Transverse colon (tissue), 4 donors: ENCODE data around the gene IFNA5. TPM values are rescaled to one million over a fixed set of nuclear protein-coding genes. Genes with fewer than 3 reads are reported as not detected.

Experiments used
- DNase-seq: peaks from one replicate; pipeline ENCODE4 v3.0.0-alpha.2; 2019
- H3K27ac ChIP-seq, 4 donors: fragments of 200-600 bp; sonication (generic); 2 replicates each; pipeline ENCODE4 v1.5.1; 2016 to 2018; ENCODE audit warnings: inconsistent platforms in 4 of 4
- H3K27me3 ChIP-seq: fragments of 200-600 bp; sonication (generic); 2 replicates; pipeline ENCODE4 v1.5.1; 2017; ENCODE audit warnings: inconsistent platforms
- H3K36me3 ChIP-seq, 4 donors: fragments of 200-600 bp; sonication (generic); 2 replicates each; pipeline ENCODE4 v1.5.1; 2017 to 2019; ENCODE audit warnings: inconsistent platforms in 4 of 4
- H3K4me1 ChIP-seq, 4 donors: fragments of 200-600 bp; sonication (generic); 2 replicates each; pipeline ENCODE4 v1.5.1; 2017 to 2020; ENCODE audit warnings: inconsistent platforms in 4 of 4
- H3K4me3 ChIP-seq, 4 donors: fragments of 200-600 bp; sonication (generic); 1 replicate in 1 of 4; 2 replicates in 3 of 4; pipeline versions ENCODE4 v1.5.1 to v1.6.1; 2017 to 2019; ENCODE audit warnings: inconsistent platforms in 4 of 4
- H3K9me3 ChIP-seq, 2 donors: fragments of 200-600 bp; sonication (generic); 2 replicates each; pipeline ENCODE4 v1.5.1; 2017 to 2019; ENCODE audit warnings: inconsistent platforms in 2 of 2
- EP300 ChIP-seq: sonication (generic); formaldehyde crosslinking; IDR thresholded peaks from one replicate; pipeline ENCODE4 v1.6.1; 2017; ENCODE audit warnings: antibody characterized with exemption, low read depth
- POLR2A ChIP-seq: fragments of 450-650 bp; IDR thresholded peaks from one replicate; pipeline ENCODE4 v1.6.1; 2016; ENCODE audit warnings: antibody characterized with exemption, mild to moderate bottlenecking, moderate library complexity
- POLR2AphosphoS5 ChIP-seq, 3 donors: sonication (generic); formaldehyde crosslinking; IDR thresholded peaks; one replicate each; pipeline ENCODE4 v1.6.1; 2016; ENCODE audit warnings: antibody characterized with exemption in 3 of 3
- WGBS, 2 donors: methylation state at CpG; one replicate each; pipeline ENCODE4 v1.1.5; 2018; ENCODE audit warnings: low coverage in 1 of 2; 5-methylcytosine and 5-hydroxymethylcytosine counted together
- in situ Hi-C, 4 donors: fragments of 200-750 bp; cut with MboI; loops; one replicate each; pipeline versions ENCODE4 v1.15.0 to v1.15.1; 2017; ENCODE audit warnings: low sequenced_read_pairs in 3 of 4, low pct_ligation_motif_present in 1 of 4, low pct_unique_long_range_greater_than_20kb in 1 of 4
- intact Hi-C: fragments of 100-400 bp; cut with DNase I; formaldehyde crosslinking; loops from one replicate; pipeline ENCODE4 v1.15.1; 2023; ENCODE audit warnings: low total_unique reads
- total RNA-seq, 4 donors: library from RNA; depleted of rRNA; stranded (reverse); fragments of >200 nt; gene quantifications; one replicate each; pipeline ENCODE4 v1.1.0, GENCODE V29; 2016
- TF ChIP-seq, protein P1 (sequence below), 5 experiments: fragments of 200-600 bp in 3 of 5; fragments of 450-650 bp in 2 of 5; sonication (generic) in 3 of 5; IDR thresholded peaks; 1 replicate in 2 of 5; 2 replicates in 3 of 5; pipeline ENCODE4 v1.5.1; 2016 to 2017; ENCODE audit warnings: antibody characterized with exemption in 5 of 5, inconsistent platforms in 3 of 5, mild to moderate bottlenecking in 2 of 5, moderate library complexity in 1 of 5

Gene IFNA5
- total RNA-seq, result not detected

DNA sequence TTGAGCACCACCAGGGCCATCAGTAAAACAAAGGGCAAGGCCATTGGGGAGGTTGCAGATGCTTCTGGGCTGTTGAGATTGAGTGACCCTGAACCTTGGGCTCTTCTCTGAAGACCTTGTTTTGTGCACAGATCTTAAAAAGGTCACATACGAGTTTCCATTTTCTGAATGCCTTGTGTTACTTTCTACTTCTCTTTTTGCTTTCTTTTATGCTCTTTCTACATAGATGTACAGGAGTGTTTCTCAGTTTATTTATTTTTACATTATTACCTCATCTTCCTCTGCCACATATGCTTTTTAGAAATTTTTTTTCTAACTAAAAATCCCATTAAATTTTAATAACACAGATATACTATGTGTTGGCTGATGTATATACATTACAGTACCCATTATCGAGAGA lies at the start of gene IFNA5:
Gene IFNA5 (minus strand): TSS at position 101 of the 400 bp plus-strand sequence. CDS start 57 bp downstream, at position 44.
- 47 to 73% methylated on average over 2 of the region's 2 CpGs for WGBS, 2 donors
- no peak within 1 kb of the TSS for H3K27ac ChIP-seq

DNA sequence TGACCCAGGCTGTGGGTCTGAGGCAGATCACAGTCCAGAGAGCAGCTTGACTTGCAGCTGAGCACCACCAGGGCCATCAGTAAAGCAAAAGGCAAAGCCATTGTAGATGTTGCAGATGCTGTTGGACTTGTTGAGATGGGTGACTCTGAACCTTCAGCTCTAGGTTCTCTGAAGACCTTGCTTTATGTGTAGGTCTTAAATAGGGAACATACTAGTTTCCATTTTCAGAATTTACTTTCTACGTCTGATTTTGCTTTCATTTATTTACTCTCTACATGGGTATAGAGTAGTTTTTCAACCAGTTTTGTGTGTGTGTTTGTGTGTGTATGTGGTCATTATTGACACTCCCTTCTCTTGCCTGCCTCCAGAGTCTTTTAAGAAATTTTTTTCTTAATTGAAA lies 45.7 kb upstream of the IFNA5 start, which contains the start of gene IFNA6:
Gene IFNA6 (minus strand): TSS at position 101 of the 400 bp plus-strand sequence. CDS start 0 bp downstream, at position 101.
- intact Hi-C loops (no loop called here), in situ Hi-C loops (no loop called here)
- no peaks in the 10 kb centered on the region for H3K36me3 ChIP-seq
- no peak for DNase-seq
- no peak for TF ChIP-seq POLR2A
- TF ChIP-seq POLR2AphosphoS5 (IDR thresholded peaks at IDR 0.05), result no peak
- no peaks in the 10 kb centered on the region for H3K4me1 ChIP-seq
- H3K4me3 ChIP-seq, result no peak within 1 kb of the TSS
- no peaks in the 10 kb centered on the region for H3K9me3 ChIP-seq
- peaks cover 7% of the 10 kb centered on the region for H3K27me3 ChIP-seq
- WGBS, 2 donors, result 60 to 82% methylated on average over 1 of the region's 1 CpG
- no peak within 1 kb of the TSS for H3K27ac ChIP-seq

More for the DNA sequence above, at the start of gene IFNA5:
- Histone ChIP-seq H3K4me3 (no peak within 1 kb of the TSS), H3K9me3 (no peaks in the 10 kb centered on the region), H3K4me1 (no peaks in the 10 kb centered on the region), H3K36me3 (no peaks in the 10 kb centered on the region), H3K27me3 (peaks cover 19% of the 10 kb centered on the region)
- in situ Hi-C loops (loop anchor here in 2 of 4 donors (25.0 kb wide), 2 partner anchors 132 to 482 kb away; partner anchors contain the start of gene IFNA1 (in 1 of the 2)), intact Hi-C loops (no loop called here)
- DNase-seq, result no peak
- no peak for TF ChIP-seq POLR2AphosphoS5 (IDR thresholded peaks at IDR 0.05)
- TF ChIP-seq POLR2A, result no peak
- TF ChIP-seq, protein P1, sequence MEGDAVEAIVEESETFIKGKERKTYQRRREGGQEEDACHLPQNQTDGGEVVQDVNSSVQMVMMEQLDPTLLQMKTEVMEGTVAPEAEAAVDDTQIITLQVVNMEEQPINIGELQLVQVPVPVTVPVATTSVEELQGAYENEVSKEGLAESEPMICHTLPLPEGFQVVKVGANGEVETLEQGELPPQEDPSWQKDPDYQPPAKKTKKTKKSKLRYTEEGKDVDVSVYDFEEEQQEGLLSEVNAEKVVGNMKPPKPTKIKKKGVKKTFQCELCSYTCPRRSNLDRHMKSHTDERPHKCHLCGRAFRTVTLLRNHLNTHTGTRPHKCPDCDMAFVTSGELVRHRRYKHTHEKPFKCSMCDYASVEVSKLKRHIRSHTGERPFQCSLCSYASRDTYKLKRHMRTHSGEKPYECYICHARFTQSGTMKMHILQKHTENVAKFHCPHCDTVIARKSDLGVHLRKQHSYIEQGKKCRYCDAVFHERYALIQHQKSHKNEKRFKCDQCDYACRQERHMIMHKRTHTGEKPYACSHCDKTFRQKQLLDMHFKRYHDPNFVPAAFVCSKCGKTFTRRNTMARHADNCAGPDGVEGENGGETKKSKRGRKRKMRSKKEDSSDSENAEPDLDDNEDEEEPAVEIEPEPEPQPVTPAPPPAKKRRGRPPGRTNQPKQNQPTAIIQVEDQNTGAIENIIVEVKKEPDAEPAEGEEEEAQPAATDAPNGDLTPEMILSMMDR (IDR thresholded peaks at IDR 0.05), result no peak
- TF ChIP-seq EP300, result no peak

DNA sequence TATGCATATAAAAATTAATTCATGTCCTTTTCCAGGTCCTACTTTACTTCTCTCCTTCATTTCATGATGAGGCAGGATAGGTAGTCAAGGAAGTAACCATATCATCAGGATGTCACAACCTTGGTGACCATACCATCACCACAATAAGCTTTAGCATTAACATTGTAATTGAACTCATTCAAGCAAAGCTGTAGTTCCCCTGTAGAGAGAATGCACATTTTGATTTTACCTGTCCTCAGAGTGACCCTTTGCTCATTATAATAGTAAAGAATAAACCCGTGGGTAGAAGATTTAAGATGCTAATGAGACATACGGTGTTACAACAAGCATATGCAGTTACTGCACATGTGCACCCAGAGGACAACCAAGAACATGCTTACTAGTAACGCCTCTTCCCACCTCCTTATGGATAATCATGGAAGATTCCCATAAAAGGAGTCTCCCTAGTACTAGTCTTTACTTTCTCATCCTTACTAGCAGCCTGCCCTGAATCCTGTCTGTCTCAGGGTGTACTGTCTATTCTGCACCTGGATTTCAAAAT lies 43.4 kb upstream of the IFNA5 start:
- no peak overlapping the region for H3K4me3 ChIP-seq
- H3K4me1 ChIP-seq, result no peaks in the 10 kb centered on the region
- in situ Hi-C loops (no loop called here), intact Hi-C loops (no loop called here)
- DNase-seq, result no peak
- H3K27ac ChIP-seq, result no peak overlapping the region
- WGBS, 2 donors, result 71 to 89% methylated on average over 3 of the region's 3 CpGs
- peaks cover 4% of the 10 kb centered on the region for H3K27me3 ChIP-seq
- no peaks in the 10 kb centered on the region for H3K36me3 ChIP-seq
- H3K9me3 ChIP-seq, result peaks cover 0 to 4% of the 10 kb centered on the region in 2 donors
- TF ChIP-seq POLR2AphosphoS5 (IDR thresholded peaks at IDR 0.05), result no peak
- TF ChIP-seq EP300, result no peak
- TF ChIP-seq POLR2A, result no peak
- TF ChIP-seq, protein P1 (IDR thresholded peaks at IDR 0.05), result no peak

DNA sequence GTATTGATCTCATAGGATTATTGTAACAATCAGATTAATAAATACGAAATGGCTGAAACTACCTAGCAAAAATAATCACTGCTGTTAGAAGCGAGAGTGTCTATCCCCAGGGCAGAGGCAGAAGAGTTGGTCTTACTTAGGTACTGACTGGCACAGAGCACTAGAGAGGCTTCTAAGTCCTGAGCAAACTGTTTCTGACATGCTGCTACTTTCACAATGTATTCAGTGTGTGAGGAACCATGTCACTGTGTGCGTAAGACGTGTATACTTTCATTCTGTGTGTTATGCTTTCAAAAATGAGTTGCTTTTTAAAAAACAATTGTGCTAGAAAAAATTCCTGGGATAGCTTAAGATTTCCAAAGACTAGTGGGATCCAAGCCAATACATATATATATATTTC lies 35.6 kb upstream of the IFNA5 start:
- intact Hi-C loops (no loop called here), in situ Hi-C loops (no loop called here)
- WGBS, 2 donors, result 86 to 89% methylated on average over 2 to 4 of the region's 4 CpGs
- Histone ChIP-seq H3K36me3 (no peaks in the 10 kb centered on the region), H3K27me3 (peaks cover 15% of the 10 kb centered on the region), H3K27ac (no peak overlapping the region), H3K4me3 (no peak overlapping the region), H3K4me1 (peaks cover 0 to 5% (median 0%) of the 10 kb centered on the region in 4 donors), H3K9me3 (peaks cover 0 to 4% of the 10 kb centered on the region in 2 donors)
- TF ChIP-seq POLR2A (no peak), POLR2AphosphoS5 (IDR thresholded peaks at IDR 0.05) (no peak), EP300 (no peak)
- TF ChIP-seq, protein P1 (IDR thresholded peaks at IDR 0.05), result no peak
- no peak for DNase-seq

DNA sequence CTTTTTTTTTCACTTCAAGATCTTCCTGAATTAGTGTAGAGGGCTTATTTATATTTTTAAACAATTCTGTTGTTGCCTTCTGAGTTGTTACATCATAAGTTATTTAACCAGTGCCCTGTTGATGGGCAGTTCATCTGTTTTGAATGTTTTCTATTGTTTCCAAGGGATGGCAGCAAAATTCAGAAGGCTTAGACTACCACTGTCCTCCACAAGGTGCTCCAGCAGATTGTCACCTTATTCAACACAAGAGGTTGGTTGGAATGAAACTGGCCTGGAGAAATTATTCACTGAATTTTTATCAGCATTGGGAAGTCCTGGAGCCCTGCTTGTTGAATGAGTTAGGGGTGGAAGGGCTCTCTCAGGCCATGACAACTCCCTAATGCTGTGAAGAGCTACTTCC lies 31.3 kb upstream of the IFNA5 start:
- DNase-seq, result no peak
- no peaks in the 10 kb centered on the region for H3K27me3 ChIP-seq
- TF ChIP-seq POLR2A (no peak), POLR2AphosphoS5 (IDR thresholded peaks at IDR 0.05) (no peak)
- TF ChIP-seq, protein P1 (IDR thresholded peaks at IDR 0.05), result no peak
- intact Hi-C loops (no loop called here), in situ Hi-C loops (no loop called here)
- H3K4me3 ChIP-seq, result no peak overlapping the region
- H3K9me3 ChIP-seq, result no peaks in the 10 kb centered on the region
- no peak overlapping the region for H3K27ac ChIP-seq
- H3K4me1 ChIP-seq, result peaks cover 6 to 37% (median 28%) of the 10 kb centered on the region in 4 donors
- no peaks in the 10 kb centered on the region for H3K36me3 ChIP-seq
